WTC11 (cell line): ENCODE measurements around the gene PSMA7. TPM values are rescaled to one million over a fixed set of nuclear protein-coding genes. Genes with fewer than 3 reads are reported as not detected.

Source experiments
- ATAC-seq: fragments of 200-7000 bp; cut with Tn5 transposase; 2 replicates; pipeline ENCODE4 v1.10.0; 2021; ENCODE audit warnings: mild to moderate bottlenecking, moderate library complexity
- CTCF ChIA-PET: fragments of 300-600 bp; sonication (Branson Sonifier 250); formaldehyde crosslinking; loops from one replicate; lab custom pipeline; 2021; ENCODE audit warnings: antibody characterized with exemption; lab: Charles Lee
- POLR2A ChIA-PET: fragments of 350-600 bp; sonication (Branson Sonifier 250); formaldehyde crosslinking; loops from one replicate; lab custom pipeline; 2021; ENCODE audit warnings: antibody characterized with exemption; lab: Charles Lee
- DNase-seq: peaks from one replicate; pipeline ENCODE4 v3.0.0; 2021; ENCODE audit warnings: low spot score
- H3K27ac Mint-ChIP-seq: 2 replicates; pipeline ENCODE4 v1.8.0; 2021; ENCODE audit warnings: mixed read lengths
- H3K27me3 Mint-ChIP-seq: 2 replicates; pipeline ENCODE4 v1.8.0; 2021; ENCODE audit warnings: low read depth, mild to moderate bottlenecking, moderate library complexity, mixed read lengths
- H3K36me3 Mint-ChIP-seq: 2 replicates; pipeline ENCODE4 v1.8.0; 2021; ENCODE audit warnings: mixed read lengths
- H3K4me1 Mint-ChIP-seq: 2 replicates; pipeline ENCODE4 v1.8.0; 2022; ENCODE audit warnings: mixed read lengths
- H3K4me3 Mint-ChIP-seq: 2 replicates; pipeline ENCODE4 v1.8.0; 2021; ENCODE audit warnings: mild to moderate bottlenecking, moderate library complexity, mixed read lengths
- H3K9me3 Mint-ChIP-seq: 2 replicates; pipeline ENCODE4 v1.8.0; 2021; ENCODE audit warnings: mixed read lengths
- AR ChIP-seq: fragments of 250-450 bp; sonication (Bioruptor Pico); IDR thresholded peaks from 2 replicates; pipeline ENCODE4 v1.9.0; 2021; ENCODE audit warnings: mild to moderate bottlenecking
- CDX4 ChIP-seq: fragments of 250-450 bp; sonication (Bioruptor Pico); IDR thresholded peaks from 2 replicates; pipeline ENCODE4 v1.9.0; 2021; ENCODE audit warnings: moderate library complexity, mild to moderate bottlenecking, inconsistent platforms, borderline replicate concordance
- CTCF ChIP-seq: fragments of 200-600 bp; IDR thresholded peaks from 2 replicates; pipeline ENCODE4 v1.8.0; 2022; ENCODE audit warnings: antibody characterized with exemption
- ESRRA ChIP-seq: sonication (generic); formaldehyde crosslinking; IDR thresholded peaks from 2 replicates; pipeline ENCODE4 v1.8.1; 2022; ENCODE audit warnings: mild to moderate bottlenecking, missing genetic modification reagents, borderline replicate concordance
- GRHL2 ChIP-seq: fragments of 250-450 bp; sonication (Bioruptor Pico); IDR thresholded peaks from 2 replicates; pipeline ENCODE4 v1.8.0; 2022; ENCODE audit warnings: mild to moderate bottlenecking, moderate library complexity; ENCODE audit not compliant: insufficient replicate concordance, severe bottlenecking
- HMGA2 ChIP-seq: fragments of 250-450 bp; sonication (Bioruptor Pico); IDR thresholded peaks from 2 replicates; pipeline ENCODE4 v1.4.0; 2021; ENCODE audit warnings: mild to moderate bottlenecking, moderate library complexity
- HMGXB4 ChIP-seq: sonication (generic); formaldehyde crosslinking; IDR thresholded peaks from 2 replicates; pipeline ENCODE4 v1.8.1; 2023; ENCODE audit warnings: mild to moderate bottlenecking, moderate library complexity, missing genetic modification reagents
- JAZF1 ChIP-seq: fragments of 250-450 bp; sonication (Bioruptor Pico); IDR thresholded peaks from 2 replicates; pipeline ENCODE4 v1.9.0; 2021; ENCODE audit warnings: moderate library complexity, mild to moderate bottlenecking, inconsistent platforms
- JUN ChIP-seq: sonication (generic); formaldehyde crosslinking; IDR thresholded peaks from 2 replicates; pipeline ENCODE4 v1.8.0; 2023; ENCODE audit warnings: mild to moderate bottlenecking, missing genetic modification reagents
- MLX ChIP-seq: sonication (generic); formaldehyde crosslinking; IDR thresholded peaks from 2 replicates; pipeline ENCODE4 v1.8.1; 2023; ENCODE audit warnings: mild to moderate bottlenecking, missing genetic modification reagents, moderate library complexity
- NFE2L1 ChIP-seq: sonication (generic); formaldehyde crosslinking; IDR thresholded peaks from 2 replicates; pipeline ENCODE4 v1.8.1; 2023; ENCODE audit warnings: missing genetic modification reagents
- PRRX2 ChIP-seq: fragments of 250-450 bp; sonication (Bioruptor Pico); IDR thresholded peaks from 2 replicates; pipeline ENCODE4 v1.8.0; 2021; ENCODE audit warnings: mild to moderate bottlenecking
- RORB ChIP-seq: fragments of 250-450 bp; sonication (Bioruptor Pico); IDR thresholded peaks from 2 replicates; pipeline ENCODE4 v1.9.0; 2021; ENCODE audit warnings: mild to moderate bottlenecking
- SMAD4 ChIP-seq: sonication (generic); formaldehyde crosslinking; IDR thresholded peaks from 2 replicates; pipeline ENCODE4 v1.8.0; 2022; ENCODE audit warnings: mild to moderate bottlenecking, missing genetic modification reagents
- SOX15 ChIP-seq: fragments of 250-450 bp; sonication (Bioruptor Pico); IDR thresholded peaks from 2 replicates; pipeline ENCODE4 v1.9.0; 2021; ENCODE audit warnings: mild to moderate bottlenecking
- USF1 ChIP-seq: sonication (generic); formaldehyde crosslinking; IDR thresholded peaks from 2 replicates; pipeline ENCODE4 v1.8.0; 2022; ENCODE audit warnings: mild to moderate bottlenecking, missing genetic modification reagents
- ZBTB21 ChIP-seq: sonication (generic); formaldehyde crosslinking; IDR thresholded peaks from 2 replicates; pipeline ENCODE4 v1.8.1; 2023; ENCODE audit warnings: mild to moderate bottlenecking, missing genetic modification reagents, borderline replicate concordance
- ZBTB43 ChIP-seq: sonication (generic); formaldehyde crosslinking; IDR thresholded peaks from 2 replicates; pipeline ENCODE4 v1.8.1; 2023; ENCODE audit warnings: mild to moderate bottlenecking, missing genetic modification reagents
- ZNF232 ChIP-seq: sonication (generic); formaldehyde crosslinking; IDR thresholded peaks from 2 replicates; pipeline ENCODE4 v1.8.0; 2022; ENCODE audit warnings: mild to moderate bottlenecking, missing genetic modification reagents
- ZNF671 ChIP-seq: fragments of 250-450 bp; sonication (Bioruptor Pico); IDR thresholded peaks from 2 replicates; pipeline ENCODE4 v1.8.0; 2021; ENCODE audit warnings: mild to moderate bottlenecking
- total RNA-seq: library from RNA; stranded (reverse); gene quantifications from 3 replicates; pipeline ENCODE4 v1.2.3, GENCODE V29; 2021

Gene PSMA7
- total RNA-seq, 1 experiment from 2014 or later = 364 TPM

- TF ChIP-seq ZBTB43 (no peak), SOX15 (CRISPR knock-in tag) (no peak), USF1 (CRISPR knock-in tag) (no peak), ZNF671 (CRISPR knock-in tag) (no peak), HMGXB4 (CRISPR knock-in tag) (no peak), CDX4 (CRISPR knock-in tag) (no peak), RORB (CRISPR knock-in tag) (no peak), PRRX2 (CRISPR knock-in tag) (no peak), ZNF232 (CRISPR knock-in tag) (no peak), HMGA2 (CRISPR knock-in tag) (no peak), GRHL2 (no peak)
Measured at GRCh38 chr20:62137092-62137384, 6.2 kb downstream of the PSMA7 start (continued).

- peaks cover 3% of the 10 kb centered on the region for H3K4me1 Mint-ChIP-seq
- DNase-seq = peak; percentile 74
- peaks cover 80% of the 10 kb centered on the region for H3K36me3 Mint-ChIP-seq
- no peak overlapping the region for H3K4me3 Mint-ChIP-seq
- no peaks in the 10 kb centered on the region for H3K9me3 Mint-ChIP-seq
- TF ChIP-seq ZBTB21 = no peak
- peak; percentile 50 for TF ChIP-seq CTCF
- no peak for TF ChIP-seq MLX (CRISPR knock-in tag)
- TF ChIP-seq, all 79 proteins: peak for 1
- POLR2A ChIA-PET = interaction anchor here (1.3 kb wide), 1 partner anchor 15 kb away, joined by 3 read pairs; no protein-coding TSS in a partner anchor
- no peaks in the 10 kb centered on the region for H3K27me3 Mint-ChIP-seq
- H3K27ac Mint-ChIP-seq = peak overlapping the region; percentile 77
- ATAC-seq = peak; percentile 66
- CTCF ChIA-PET = interaction anchor here (0.6 to 2.4 kb wide), 5 partner anchors 21 to 140 kb away, joined by 3 to 21 read pairs (median 4); no protein-coding TSS in a partner anchor
Measured at GRCh38 chr20:62136283-62137091, 6.7 kb downstream of the PSMA7 start.

- Mint-ChIP-seq H3K27ac (no peak overlapping the region), H3K36me3 (peaks cover 83% of the 10 kb centered on the region), H3K9me3 (no peaks in the 10 kb centered on the region), H3K27me3 (no peaks in the 10 kb centered on the region), H3K4me3 (no peak overlapping the region), H3K4me1 (no peaks in the 10 kb centered on the region)
- ChIA-PET POLR2A (interaction anchor here (1.3 kb wide), 1 partner anchor 14 kb away, joined by 3 read pairs; no protein-coding TSS in a partner anchor), CTCF (interaction anchor here (1.0 to 2.4 kb wide), 4 partner anchors 21 to 125 kb away, joined by 3 to 21 read pairs (median 6); no protein-coding TSS in a partner anchor)
- ATAC-seq (no peak), DNase-seq (no peak)
- TF ChIP-seq ZBTB43 (no peak), SMAD4 (CRISPR knock-in tag) (no peak), JUN (CRISPR knock-in tag) (no peak), ESRRA (CRISPR knock-in tag) (no peak), AR (no peak), JAZF1 (CRISPR knock-in tag) (no peak), SOX15 (CRISPR knock-in tag) (no peak), NFE2L1 (CRISPR knock-in tag) (no peak)
Measured at GRCh38 chr20:62135573-62136266, 7.5 kb downstream of the PSMA7 start.
